Osteoblast (primary cell): ENCODE measurements around the gene DCC. TPM values are rescaled to one million over a fixed set of nuclear protein-coding genes. Genes with fewer than 3 reads are reported as not detected.

ENCODE experiments used
- DNase-seq: peaks from one replicate; pipeline ENCODE4 v3.0.0; 2011; ENCODE audit warnings: low spot score, mixed read lengths; ENCODE audit not compliant: insufficient read length; ENCODE audit errors: missing footprints
- H2AFZ ChIP-seq: 2 replicates; pipeline ENCODE4 v1.6.0; 2011; ENCODE audit warnings: mild to moderate bottlenecking, low read length
- H3K27ac ChIP-seq: 2 replicates; pipeline ENCODE4 v1.5.1; 2011; ENCODE audit warnings: mild to moderate bottlenecking, low read depth, low read length, moderate library complexity
- H3K27me3 ChIP-seq: 2 replicates; pipeline ENCODE4 v1.6.0; 2012; ENCODE audit warnings: mild to moderate bottlenecking, control low read depth, inconsistent platforms, low read length, moderate library complexity; ENCODE audit not compliant: insufficient read depth
- H3K36me3 ChIP-seq: 2 replicates; pipeline ENCODE4 v1.5.1; 2011; ENCODE audit warnings: mild to moderate bottlenecking, low read length, control low read depth, moderate library complexity; ENCODE audit not compliant: insufficient read depth
- H3K4me1 ChIP-seq: 2 replicates; pipeline ENCODE4 v1.5.1; 2011; ENCODE audit warnings: mild to moderate bottlenecking, low read length, control low read depth, moderate library complexity; ENCODE audit not compliant: insufficient read depth
- H3K4me2 ChIP-seq: 2 replicates; pipeline ENCODE4 v1.6.0; 2011; ENCODE audit warnings: mild to moderate bottlenecking, low read length; ENCODE audit not compliant: insufficient read depth
- H3K4me3 ChIP-seq: fragments of 200-600 bp; sonication (generic); 3 replicates; pipeline ENCODE4 v1.5.1; 2012; ENCODE audit warnings: mild to moderate bottlenecking, low read length, inconsistent platforms; ENCODE audit not compliant: insufficient read depth
- H3K79me2 ChIP-seq: 2 replicates; pipeline ENCODE4 v1.6.0; 2012; ENCODE audit warnings: mild to moderate bottlenecking, low read length, control low read depth, inconsistent platforms; ENCODE audit not compliant: insufficient read depth
- H3K9me3 ChIP-seq: 2 replicates; pipeline ENCODE4 v1.5.1; 2011; ENCODE audit warnings: low read depth, low read length, control low read depth
- H4K20me1 ChIP-seq: 2 replicates; pipeline ENCODE4 v1.6.0; 2012; ENCODE audit warnings: mild to moderate bottlenecking, low read length, control low read depth; ENCODE audit not compliant: insufficient read depth
- CTCF ChIP-seq: IDR thresholded peaks from 2 replicates; pipeline ENCODE4 v1.5.1; 2011; ENCODE audit warnings: mild to moderate bottlenecking, low read depth, low read length, moderate library complexity; ENCODE audit errors: extremely low read depth
- total RNA-seq: library from RNA; depleted of rRNA; stranded (reverse); fragments of >200 nt; gene quantifications from 2 replicates; pipeline ENCODE4 v1.2.3, GENCODE V29; 2012

Gene DCC
- total RNA-seq, 1 donor = not detected

DNA sequence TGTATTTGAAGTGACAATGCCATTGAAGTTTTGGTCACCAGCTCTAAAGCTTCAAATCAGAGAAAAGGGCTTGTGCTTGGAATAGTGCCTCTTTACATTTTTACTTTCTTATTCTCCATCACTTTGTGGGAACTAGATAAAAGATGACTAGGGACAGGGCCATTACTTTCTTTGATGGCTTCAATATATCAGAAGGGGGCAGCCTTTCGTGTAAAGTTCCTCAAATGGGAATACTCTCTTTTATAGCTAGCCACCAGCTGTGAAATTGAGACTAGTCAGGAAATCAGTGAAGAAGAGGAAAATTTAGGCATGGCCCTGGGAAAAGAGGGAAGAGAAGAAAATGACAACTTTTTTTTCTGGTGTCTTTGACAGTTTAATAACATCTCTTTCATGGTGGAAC lies 242.5 kb downstream of the DCC start:
- Histone ChIP-seq H3K4me3 (no peak overlapping the region), H4K20me1 (no peaks in the 10 kb centered on the region)
- no peak for TF ChIP-seq CTCF

DNA sequence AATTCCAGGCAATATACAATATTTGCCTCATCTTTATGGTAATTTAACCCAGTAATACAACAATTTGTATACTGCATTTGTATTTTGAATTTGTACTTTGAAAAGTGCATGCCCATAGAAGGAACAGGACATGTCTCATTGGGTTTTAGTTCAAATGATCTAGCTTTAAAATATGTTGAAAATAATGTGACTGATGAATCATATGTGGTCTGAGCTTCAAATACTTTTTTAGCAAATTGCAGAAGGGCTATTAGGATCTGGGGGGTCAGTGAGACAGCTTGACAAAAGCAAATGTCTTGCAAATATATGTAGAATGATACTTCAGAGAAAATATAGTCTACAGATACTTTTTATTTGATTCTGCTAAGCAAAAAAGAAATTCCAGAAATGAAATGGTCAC lies 248.9 kb downstream of the DCC start:
- Histone ChIP-seq H3K36me3 (no peaks in the 10 kb centered on the region), H4K20me1 (no peaks in the 10 kb centered on the region), H2AFZ (no peak overlapping the region), H3K27ac (no peak overlapping the region), H3K27me3 (no peaks in the 10 kb centered on the region), H3K4me3 (no peak overlapping the region), H3K4me1 (no peaks in the 10 kb centered on the region), H3K79me2 (no peaks in the 10 kb centered on the region), H3K4me2 (no peak overlapping the region), H3K9me3 (no peaks in the 10 kb centered on the region)
- no peak for DNase-seq
- TF ChIP-seq CTCF = no peak

More for the DNA sequence above, 242.5 kb downstream of the DCC start:
- H3K4me1 ChIP-seq = no peaks in the 10 kb centered on the region
- H3K4me2 ChIP-seq = no peak overlapping the region
- H3K36me3 ChIP-seq = no peaks in the 10 kb centered on the region
- H3K9me3 ChIP-seq = no peaks in the 10 kb centered on the region
- H3K79me2 ChIP-seq = no peaks in the 10 kb centered on the region
- H3K27ac ChIP-seq = no peak overlapping the region
- no peak overlapping the region for H2AFZ ChIP-seq
- peak; percentile 15 for DNase-seq
- no peaks in the 10 kb centered on the region for H3K27me3 ChIP-seq

DNA sequence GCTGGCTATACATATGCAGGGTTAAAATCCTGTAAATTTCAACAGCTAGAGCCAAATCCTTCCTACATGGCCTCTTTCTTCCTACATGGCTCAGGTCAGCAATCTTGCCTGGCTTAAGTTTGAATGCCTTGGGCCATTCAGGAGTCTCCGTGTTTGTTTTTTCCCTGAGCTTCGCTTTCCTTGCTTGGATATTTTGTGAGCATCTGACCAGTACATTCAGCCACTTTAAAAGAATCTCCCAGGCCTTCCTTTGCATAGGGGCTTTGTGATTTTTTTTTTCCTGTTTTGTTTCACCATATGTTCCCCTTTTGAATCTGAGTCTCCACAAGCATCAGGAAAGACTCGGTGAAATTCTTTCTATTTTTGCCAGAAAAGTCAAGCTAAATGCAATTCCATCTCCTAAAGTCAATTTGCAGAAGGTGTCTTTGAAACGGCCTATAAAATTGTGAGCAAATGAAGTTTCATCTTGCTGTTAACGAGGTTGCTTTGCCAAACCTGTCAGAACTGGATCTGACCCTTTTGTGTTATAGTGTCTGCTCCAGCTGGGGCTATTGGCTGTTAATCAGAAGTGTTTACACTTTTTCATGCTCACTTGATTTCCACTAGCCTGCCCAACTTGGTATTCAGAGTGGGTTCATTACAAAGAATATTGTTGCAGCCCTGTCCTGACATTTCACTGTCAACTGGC lies 256.9 kb downstream of the DCC start:
- no peaks in the 10 kb centered on the region for H3K4me1 ChIP-seq
- H3K27me3 ChIP-seq = no peaks in the 10 kb centered on the region
- DNase-seq = no peak
- H3K9me3 ChIP-seq = no peaks in the 10 kb centered on the region
- no peaks in the 10 kb centered on the region for H4K20me1 ChIP-seq
- no peak overlapping the region for H2AFZ ChIP-seq
- H3K79me2 ChIP-seq = no peaks in the 10 kb centered on the region
- H3K4me3 ChIP-seq = no peak overlapping the region
- H3K27ac ChIP-seq = no peak overlapping the region
- no peak for TF ChIP-seq CTCF
- H3K4me2 ChIP-seq = no peak overlapping the region
- no peaks in the 10 kb centered on the region for H3K36me3 ChIP-seq

DNA sequence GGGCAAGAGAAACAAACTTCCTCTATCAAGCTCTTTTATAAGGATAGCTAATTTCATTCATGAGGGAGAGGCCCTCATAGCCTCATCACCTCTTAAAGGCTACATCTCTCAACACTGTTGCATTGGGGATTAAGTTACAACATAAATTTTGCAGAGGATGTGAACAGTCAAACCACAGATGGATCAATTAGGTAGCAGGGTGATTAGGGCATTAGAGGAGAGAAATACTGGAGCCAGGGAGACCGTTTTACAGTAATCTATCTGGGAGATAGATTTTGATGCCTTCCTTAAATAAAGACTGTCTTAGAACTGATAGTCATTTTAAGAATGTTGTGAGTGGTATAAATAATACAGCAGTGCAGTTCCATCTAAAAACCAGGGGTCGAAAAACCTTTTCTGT lies 258.9 kb downstream of the DCC start:
- Histone ChIP-seq H3K36me3 (no peaks in the 10 kb centered on the region), H3K4me3 (no peak overlapping the region), H3K4me2 (no peak overlapping the region), H3K27ac (no peak overlapping the region), H3K9me3 (no peaks in the 10 kb centered on the region), H3K27me3 (no peaks in the 10 kb centered on the region), H2AFZ (no peak overlapping the region), H3K4me1 (no peaks in the 10 kb centered on the region), H4K20me1 (no peaks in the 10 kb centered on the region), H3K79me2 (no peaks in the 10 kb centered on the region)
- no peak for DNase-seq
- no peak for TF ChIP-seq CTCF
